Measurements from ENCODE around the gene AGTPBP1.
"Not testable (repeated sequence)": the region's sequence is repeated elsewhere in the genome, so short reads cannot be mapped to it uniquely, and the experiment has no call there.

The AGTPBP1 gene
- total RNA-seq, result 20.1 to 92.8 (median 56.9) reads per million in 17 experiments

- peak; percentile 97 to 99 (median 99) for DNase-seq
These were observed at the start of gene AGTPBP1 for GRCh38 chr9:85741875-85742596. TSS of gene AGTPBP1 (minus strand) at chr9:85741954. CDS start at chr9:85712533, 29,421 bp downstream.

- DNase-seq, result not testable (repeated sequence)
These were observed 44.4 kb upstream of the AGTPBP1 start for GRCh38 chr9:85786116-85786515.

- DNase-seq, result peak in 2 of 4 experiments; percentile 1 to 5
These were observed 32.1 kb upstream of the AGTPBP1 start for GRCh38 chr9:85773844-85774243.

GRCh38 chr9:85761802-85762201, 20.0 kb upstream of the AGTPBP1 start:
- DNase-seq, result not testable (repeated sequence)

- DNase-seq, result peak in 2 of 4 experiments; percentile 14 to 40
These were observed 16.0 kb upstream of the AGTPBP1 start for GRCh38 chr9:85757716-85758115.

- DNase-seq, result peak; percentile 9 to 43 (median 30)
These were observed 14.5 kb upstream of the AGTPBP1 start for GRCh38 chr9:85756216-85756615.

GRCh38 chr9:85746309-85746708, 4.6 kb upstream of the AGTPBP1 start:
- DNase-seq, result no peak

GRCh38 chr9:85745203-85745602, 3.4 kb upstream of the AGTPBP1 start:
- DNase-seq, result no peak

- peak; percentile 23 to 57 (median 46) for DNase-seq
These were observed 2.7 kb upstream of the AGTPBP1 start for GRCh38 chr9:85744480-85744879.

- peak; percentile 83 to 90 (median 86) for DNase-seq
These were observed 1.7 kb upstream of the AGTPBP1 start for GRCh38 chr9:85743275-85744128.

GRCh38 chr9:85742597-85742936, 813 bp upstream of the AGTPBP1 start:
- DNase-seq, result peak in 3 of 4 experiments; percentile 34 to 81 (median 71)

- DNase-seq, result peak; percentile 52 to 75 (median 60)
These were observed 469 bp downstream of the AGTPBP1 start for GRCh38 chr9:85741095-85741874.

GRCh38 chr9:85740787-85741094, 1.0 kb downstream of the AGTPBP1 start:
- peak in 1 of 4 experiments; percentile 51 for DNase-seq

- no peak for DNase-seq
These were observed 3.2 kb downstream of the AGTPBP1 start for GRCh38 chr9:85738509-85738908.

GRCh38 chr9:85737671-85738070, 4.1 kb downstream of the AGTPBP1 start:
- DNase-seq, result no peak

GRCh38 chr9:85730916-85731630, 10.7 kb downstream of the AGTPBP1 start:
- peak in 3 of 4 experiments; percentile 8 to 45 (median 43) for DNase-seq

- DNase-seq, result peak; percentile 71 to 93 (median 80)
These were observed 11.9 kb downstream of the AGTPBP1 start for GRCh38 chr9:85729882-85730281.

GRCh38 chr9:85727500-85727899, 14.3 kb downstream of the AGTPBP1 start:
- no peak for DNase-seq

- DNase-seq, result no peak
These were observed 15.0 kb downstream of the AGTPBP1 start for GRCh38 chr9:85726737-85727136.

GRCh38 chr9:85723215-85723614, 18.5 kb downstream of the AGTPBP1 start:
- DNase-seq, result no peak

- not testable (repeated sequence) for DNase-seq
These were observed 22.3 kb downstream of the AGTPBP1 start for GRCh38 chr9:85719411-85719810.

GRCh38 chr9:85717818-85718217, 23.9 kb downstream of the AGTPBP1 start:
- not testable (repeated sequence) for DNase-seq

Data from suppressor macrophage (primary cell).